Measurements from ENCODE around the gene RBM33.

Gene RBM33

DNA sequence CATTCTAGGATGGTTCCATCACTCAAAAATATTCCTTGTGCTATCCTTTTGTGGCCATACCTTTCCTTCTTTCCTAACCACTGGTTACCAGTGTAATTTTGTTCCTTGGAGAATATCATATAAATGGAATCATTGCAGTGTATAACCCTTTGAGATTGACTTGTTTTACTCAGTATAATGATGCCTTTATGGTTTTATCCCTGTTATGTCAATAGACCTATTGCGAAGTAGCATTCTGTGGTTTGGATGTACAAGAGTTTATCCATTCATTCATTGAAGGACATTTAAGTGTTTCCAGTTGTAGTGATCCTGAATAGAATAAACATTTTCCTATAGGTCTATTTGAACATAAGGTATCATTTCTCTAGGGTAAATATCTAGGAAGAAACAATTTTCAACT lies 54.2 kb downstream of the RBM33 start:
- no peak overlapping the region for H3K4me3 ChIP-seq (ENCODE audit: low read depth, low read length)
- H3K4me1 ChIP-seq (ENCODE audit: control insufficient read depth, insufficient read depth, low read length), result peaks cover 5% of the 10 kb centered on the region; the same call in 1 of the 2 replicates
- no peaks in the 10 kb centered on the region for H3K9me3 ChIP-seq (ENCODE audit: control insufficient read depth, insufficient read depth, low read depth, low read length)
- peaks cover 3 to 36% of the 10 kb centered on the region in 2 experiments; a peak in 2 of 3 replicates for H3K36me3 ChIP-seq (ENCODE audit: control insufficient read depth in 2 of 2, insufficient read depth in 1 of 2, low read length in 2 of 2)
- CTCF ChIA-PET, result interaction anchor here (0.6 kb wide), 1 partner anchor 688 kb away, joined by 3 read pairs; no protein-coding TSS in a partner anchor
- POLR2A ChIA-PET, result no interaction called here
- TF ChIP-seq, protein P1, sequence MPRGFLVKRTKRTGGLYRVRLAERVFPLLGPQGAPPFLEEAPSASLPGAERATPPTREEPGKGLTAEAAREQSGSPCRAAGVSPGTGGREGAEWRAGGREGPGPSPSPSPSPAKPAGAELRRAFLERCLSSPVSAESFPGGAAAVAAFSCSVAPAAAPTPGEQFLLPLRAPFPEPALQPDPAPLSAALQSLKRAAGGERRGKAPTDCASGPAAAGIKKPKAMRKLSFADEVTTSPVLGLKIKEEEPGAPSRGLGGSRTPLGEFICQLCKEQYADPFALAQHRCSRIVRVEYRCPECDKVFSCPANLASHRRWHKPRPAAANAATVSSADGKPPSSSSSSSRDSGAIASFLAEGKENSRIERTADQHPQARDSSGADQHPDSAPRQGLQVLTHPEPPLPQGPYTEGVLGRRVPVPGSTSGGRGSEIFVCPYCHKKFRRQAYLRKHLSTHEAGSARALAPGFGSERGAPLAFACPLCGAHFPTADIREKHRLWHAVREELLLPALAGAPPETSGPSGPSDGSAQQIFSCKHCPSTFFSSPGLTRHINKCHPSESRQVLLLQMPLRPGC (tag by site-specific recombination; IDR thresholded peaks at IDR 0.05), result no peak
- TF ChIP-seq MEIS1 (CRISPR knock-in tag; IDR thresholded peaks at IDR 0.05; ENCODE audit: borderline replicate concordance) (no peak), KLF7 (tag by site-specific recombination; IDR thresholded peaks at IDR 0.05; ENCODE audit: borderline replicate concordance) (no peak), ZNF324 (tag by site-specific recombination; IDR thresholded peaks at IDR 0.05) (no peak), ZNF2 (tag by site-specific recombination; IDR thresholded peaks at IDR 0.05) (no peak), WT1 (tag by site-specific recombination; IDR thresholded peaks at IDR 0.05) (no peak), ZNF157 (tag by site-specific recombination; IDR thresholded peaks at IDR 0.05) (no peak), ZNF664 (tag by site-specific recombination; IDR thresholded peaks at IDR 0.05) (no peak), ZNF221 (tag by site-specific recombination; IDR thresholded peaks at IDR 0.05; ENCODE audit: borderline replicate concordance) (no peak), GLIS1 (tag by site-specific recombination; IDR thresholded peaks at IDR 0.05) (no peak), ZNF138 (tag by site-specific recombination; IDR thresholded peaks at IDR 0.05; ENCODE audit: borderline replicate concordance) (no peak), ZSCAN23 (tag by site-specific recombination; IDR thresholded peaks at IDR 0.05) (no peak), ZNF184 (tag by site-specific recombination; IDR thresholded peaks at IDR 0.05) (no peak), ZNF549 (tag by site-specific recombination; IDR thresholded peaks at IDR 0.05) (no peak), ZNF266 (tag by site-specific recombination; IDR thresholded peaks at IDR 0.05; ENCODE audit: low read depth) (no peak), ZNF175 (tag by site-specific recombination; IDR thresholded peaks at IDR 0.05) (no peak), REPIN1 (tag by site-specific recombination; IDR thresholded peaks at IDR 0.05; ENCODE audit: low read depth) (no peak), OSR2 (tag by site-specific recombination; IDR thresholded peaks at IDR 0.05) (no peak), ZFP3 (tag by site-specific recombination; IDR thresholded peaks at IDR 0.05; ENCODE audit: low read depth) (no peak)
- H3K27ac ChIP-seq (ENCODE audit: extremely low read depth, low read depth, low read length), result no peak overlapping the region

DNA sequence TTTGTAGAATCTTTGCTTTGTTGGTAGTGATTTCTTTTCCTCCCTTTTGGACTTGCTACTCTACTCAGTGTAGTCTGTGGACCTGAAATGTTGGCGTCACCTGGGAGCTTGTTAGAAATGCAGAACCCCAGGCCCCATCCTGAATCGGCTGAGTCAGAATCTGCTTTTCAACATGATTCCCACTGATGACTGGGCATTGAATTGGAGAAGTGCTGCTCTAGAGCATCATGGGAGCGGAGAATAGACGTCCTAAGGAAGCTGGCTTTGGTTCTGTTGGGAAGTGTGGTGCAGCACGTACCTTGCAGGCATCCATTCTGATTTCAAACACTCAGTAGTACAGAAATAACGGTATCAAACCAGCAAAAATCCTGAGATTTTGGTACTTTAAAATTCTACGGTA lies 54.7 kb downstream of the RBM33 start:
- Histone ChIP-seq H3K4me1 (ENCODE audit: control insufficient read depth, insufficient read depth, low read length) (peaks cover 5% of the 10 kb centered on the region; the same call in 1 of the 2 replicates), H3K4me3 (ENCODE audit: low read depth, low read length) (no peak overlapping the region), H3K27ac (ENCODE audit: extremely low read depth, low read depth, low read length) (no peak overlapping the region), H3K9me3 (ENCODE audit: control insufficient read depth, insufficient read depth, low read depth, low read length) (no peaks in the 10 kb centered on the region), H3K36me3 (ENCODE audit: control insufficient read depth in 2 of 2, insufficient read depth in 1 of 2, low read length in 2 of 2) (peaks cover 3 to 40% of the 10 kb centered on the region in 2 experiments; a peak in 2 of 3 replicates)
- TF ChIP-seq ZFHX2 (tag by site-specific recombination; conservative IDR thresholded peaks at IDR 0.05) (no peak), SCRT1 (tag by site-specific recombination; IDR thresholded peaks at IDR 0.05; ENCODE audit: borderline replicate concordance) (no peak)
- ChIA-PET POLR2A (no interaction called here), CTCF (interaction anchor here (0.5 kb wide), 1 partner anchor 68 kb away, joined by 5 read pairs; no protein-coding TSS in a partner anchor)

DNA sequence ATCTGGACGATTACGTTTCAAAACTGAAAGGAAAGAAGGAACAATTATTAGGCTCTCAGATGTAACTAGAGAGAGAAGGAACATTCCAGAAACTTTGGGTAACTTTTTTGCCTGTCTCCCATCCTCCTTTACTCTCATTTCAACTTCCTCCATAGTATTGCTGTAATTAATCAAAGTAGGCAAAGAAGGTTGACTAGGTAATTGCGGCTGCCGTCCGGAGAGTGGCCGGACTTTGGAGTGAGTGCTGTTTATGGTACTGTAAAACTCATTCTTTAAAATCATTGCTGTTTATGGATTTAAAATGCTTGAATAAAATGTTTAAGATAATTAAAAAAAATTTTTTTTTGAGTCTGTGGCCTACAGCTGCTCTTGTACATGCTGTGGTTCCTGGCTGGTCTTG lies 56.4 kb downstream of the RBM33 start:
- TF ChIP-seq ZBTB17 (tag by site-specific recombination; IDR thresholded peaks at IDR 0.05), result no peak
- TF ChIP-seq ZNF157 (tag by site-specific recombination; IDR thresholded peaks at IDR 0.05), result no peak
- Histone ChIP-seq H3K9me3 (ENCODE audit: control insufficient read depth, insufficient read depth, low read depth, low read length) (no peaks in the 10 kb centered on the region), H3K4me3 (ENCODE audit: low read depth, low read length) (no peak overlapping the region), H3K4me1 (ENCODE audit: control insufficient read depth, insufficient read depth, low read length) (no peaks in the 10 kb centered on the region), H3K27ac (ENCODE audit: extremely low read depth, low read depth, low read length) (no peak overlapping the region), H3K36me3 (ENCODE audit: control insufficient read depth in 2 of 2, insufficient read depth in 1 of 2, low read length in 2 of 2) (peaks cover 3 to 55% of the 10 kb centered on the region in 2 experiments; a peak in 2 of 3 replicates)
- POLR2A ChIA-PET, result no interaction called here
- CTCF ChIA-PET, result interaction anchor here (0.7 to 1.0 kb wide), 2 partner anchors 10 to 102 kb away, joined by 3 to 4 read pairs; no protein-coding TSS in a partner anchor
